HG02852 (cell line): Measurements from ENCODE around the gene PBX4.
"Not testable (repeated sequence)": the region's sequence is repeated elsewhere in the genome, so short reads cannot be mapped to it uniquely, and the experiment has no call there.

Experiments used
- ATAC-seq: cut with Tn5 transposase; IDR thresholded peaks from one replicate; pipeline ENCODE4 v1.9.1; 2021; ENCODE audit warnings: mild to moderate bottlenecking, moderate library complexity; ENCODE audit not compliant: unreplicated experiment

The PBX4 gene

GRCh38 chr19:19627621-19628500 lies 9.4 kb upstream of the PBX4 start, which contains the start of gene LPAR2:
TSS of gene LPAR2 (minus strand) at chr19:19628220. CDS start at chr19:19627275, 945 bp downstream.
- ATAC-seq = peak; percentile 60

DNA sequence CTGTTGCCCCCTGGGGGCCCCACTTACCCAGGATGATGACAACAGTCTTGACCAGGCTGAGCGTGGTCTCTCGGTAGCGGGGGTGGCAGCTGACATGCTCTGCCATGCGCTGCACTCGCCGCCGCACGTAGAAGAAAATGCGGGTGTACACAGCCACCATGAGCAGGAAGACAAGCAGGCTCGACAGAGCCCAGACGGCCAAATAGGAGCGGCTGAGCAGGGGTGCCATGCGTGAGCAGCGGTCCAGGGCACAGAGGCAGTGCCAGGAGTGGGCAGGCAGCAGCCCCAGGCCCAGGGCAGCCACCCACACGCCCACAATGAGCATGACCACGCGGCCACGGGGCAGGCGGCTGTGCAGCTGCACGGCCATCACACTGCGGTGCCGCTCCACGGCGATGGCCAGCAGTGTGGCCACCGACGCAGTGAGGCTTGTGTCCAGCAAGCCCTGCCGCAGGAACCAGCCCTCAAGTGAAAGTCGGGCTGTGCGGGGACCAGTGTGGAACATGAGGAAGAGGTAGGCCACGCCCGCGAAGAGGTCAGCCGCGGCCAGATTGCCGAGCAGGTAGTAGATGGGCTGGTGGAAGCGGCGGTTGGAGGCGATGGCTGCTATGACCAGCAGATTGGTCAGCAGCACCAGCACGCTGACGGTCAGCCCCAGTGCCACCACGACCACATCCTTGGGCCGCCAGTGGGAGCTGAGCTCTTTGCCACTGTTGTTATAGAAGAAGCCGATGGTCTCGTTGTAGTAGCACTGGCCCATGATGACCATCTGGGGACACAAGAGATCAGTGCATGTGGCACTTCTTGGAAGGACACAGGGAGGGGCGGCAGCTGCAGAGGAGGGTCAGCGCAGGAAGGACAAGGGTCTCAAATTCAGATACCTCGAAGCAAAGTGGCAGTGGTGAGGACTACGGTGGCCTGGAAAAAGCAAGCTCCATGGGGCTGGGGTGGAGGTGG lies 8.3 kb upstream of the PBX4 start:
- no peak for ATAC-seq

DNA sequence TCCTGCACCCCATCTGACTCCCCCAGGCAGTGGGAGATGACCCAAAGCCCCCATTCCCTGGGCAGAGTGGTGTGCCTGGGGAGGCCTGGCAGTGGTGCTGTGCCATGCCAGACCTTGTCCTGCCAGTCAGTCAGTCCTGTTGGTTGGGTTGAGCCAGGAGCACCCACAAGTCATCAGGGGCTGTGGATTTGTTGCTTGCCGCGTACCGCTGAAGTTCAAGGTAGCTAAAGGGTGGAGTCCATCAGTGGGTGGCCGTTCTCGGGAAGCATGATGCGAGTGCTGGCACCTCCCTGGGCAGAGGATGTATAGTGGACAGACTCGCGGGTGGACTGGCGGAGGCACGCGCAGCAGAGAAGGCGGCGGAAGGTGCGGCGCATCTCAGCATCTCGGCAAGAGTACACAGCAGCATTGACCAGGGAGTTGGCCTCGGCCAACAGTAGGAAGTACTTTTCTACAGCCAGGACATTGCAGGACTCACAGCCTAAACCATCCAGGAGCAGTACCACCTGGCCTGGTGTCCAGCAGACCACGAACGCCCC lies 5.6 kb upstream of the PBX4 start:
- ATAC-seq = no peak

GRCh38 chr19:19623383-19623782 lies 4.9 kb upstream of the PBX4 start:
- no peak for ATAC-seq

- no peak for ATAC-seq
Measured at GRCh38 chr19:19619849-19620210, 1.3 kb upstream of the PBX4 start.

DNA sequence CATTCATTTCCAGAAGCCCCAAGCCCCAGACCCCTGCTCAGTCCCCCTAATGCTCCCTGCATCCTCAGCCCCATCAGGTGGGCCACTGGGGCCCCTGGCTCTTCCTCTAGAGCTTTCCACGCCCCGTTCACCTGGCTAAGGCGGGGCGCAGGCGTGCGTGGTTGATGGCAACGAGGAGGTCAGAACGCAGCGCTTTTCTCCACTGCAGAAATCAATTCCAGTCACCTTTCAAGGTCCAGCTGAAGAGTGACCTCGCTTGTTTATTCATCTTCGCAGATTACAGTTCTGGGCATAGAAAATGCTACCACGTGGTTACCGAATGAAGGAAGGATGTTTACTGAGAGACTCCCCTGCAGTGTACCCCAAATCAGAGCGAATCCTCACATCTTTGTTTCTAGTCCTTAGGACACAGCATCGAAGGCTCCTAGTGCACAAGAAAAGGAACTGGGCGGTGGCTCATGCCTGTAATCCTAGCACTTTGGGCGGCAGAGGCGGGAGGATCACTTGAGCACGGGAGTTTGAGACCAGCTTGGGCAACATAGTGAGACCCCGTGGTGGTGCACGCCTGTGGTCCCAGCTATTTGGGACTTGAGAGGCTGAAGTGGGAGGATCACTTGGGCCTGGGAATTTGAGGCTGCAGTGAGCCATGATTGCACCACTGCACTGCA lies 828 bp upstream of the PBX4 start:
- ATAC-seq = no peak

GRCh38 chr19:19615086-19615485 lies 3.4 kb downstream of the PBX4 start:
- ATAC-seq = no peak

- no peak for ATAC-seq
Measured at GRCh38 chr19:19613506-19613905, 5.0 kb downstream of the PBX4 start.

DNA sequence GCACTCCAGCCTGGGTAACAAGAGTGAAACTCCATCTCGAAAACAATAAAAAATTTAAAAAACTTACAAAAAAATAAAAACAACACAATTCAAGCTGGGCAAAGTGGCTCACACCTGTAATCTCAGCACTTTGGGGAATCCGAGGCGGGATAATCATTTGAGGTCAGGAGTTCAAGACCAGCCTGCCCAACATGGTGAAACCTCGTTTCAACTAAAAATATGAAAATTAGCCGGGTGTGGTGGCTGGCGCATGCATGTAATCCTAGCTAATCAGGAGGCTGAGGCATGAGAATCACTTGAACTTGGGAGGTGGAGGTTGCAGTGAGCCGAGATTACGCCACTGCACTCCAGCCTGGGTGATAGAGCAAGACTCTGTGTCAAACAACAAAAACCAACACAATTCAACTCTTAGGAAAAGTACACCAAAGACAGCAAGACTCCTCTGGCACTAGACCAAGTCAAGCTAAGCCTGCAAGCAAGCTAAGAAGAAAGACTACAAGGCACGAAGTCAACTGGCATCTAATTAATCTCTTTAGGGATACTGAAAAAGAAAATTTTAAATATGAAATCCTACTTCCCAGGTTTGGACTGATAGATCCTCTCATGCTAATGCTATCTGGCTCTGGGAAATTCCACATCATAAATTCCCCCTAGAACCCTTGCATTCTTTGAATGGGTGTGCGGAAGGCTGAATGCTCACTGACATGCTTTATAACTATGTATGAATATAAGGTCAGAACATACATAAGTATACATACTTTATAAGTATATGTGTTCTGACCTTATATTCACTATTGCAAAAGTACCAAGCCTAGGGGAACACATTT lies 7.9 kb downstream of the PBX4 start:
- ATAC-seq = no peak

DNA sequence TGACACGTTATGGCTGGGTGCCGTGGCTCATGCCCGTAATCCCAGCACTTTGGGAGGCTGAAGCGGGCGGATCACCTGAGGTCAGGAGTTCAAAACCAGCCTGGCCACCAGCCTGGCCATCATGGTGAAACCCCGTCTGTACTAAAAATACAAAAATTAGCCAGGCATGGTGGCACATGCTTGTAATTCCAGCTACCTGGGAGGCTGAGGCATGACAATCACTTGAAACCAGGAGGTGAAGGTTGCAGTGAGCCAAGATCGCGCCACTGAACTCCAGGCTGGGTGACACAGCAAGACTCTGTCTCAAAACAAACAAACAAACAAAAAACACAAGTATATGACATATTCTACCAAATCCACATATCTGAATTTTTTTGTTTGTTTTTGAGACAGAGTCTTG lies 11.8 kb downstream of the PBX4 start:
- not testable (repeated sequence) for ATAC-seq

GRCh38 chr19:19606021-19606420 lies 12.5 kb downstream of the PBX4 start:
- no peak for ATAC-seq

GRCh38 chr19:19602713-19603324 lies 15.7 kb downstream of the PBX4 start:
- ATAC-seq = no peak

DNA sequence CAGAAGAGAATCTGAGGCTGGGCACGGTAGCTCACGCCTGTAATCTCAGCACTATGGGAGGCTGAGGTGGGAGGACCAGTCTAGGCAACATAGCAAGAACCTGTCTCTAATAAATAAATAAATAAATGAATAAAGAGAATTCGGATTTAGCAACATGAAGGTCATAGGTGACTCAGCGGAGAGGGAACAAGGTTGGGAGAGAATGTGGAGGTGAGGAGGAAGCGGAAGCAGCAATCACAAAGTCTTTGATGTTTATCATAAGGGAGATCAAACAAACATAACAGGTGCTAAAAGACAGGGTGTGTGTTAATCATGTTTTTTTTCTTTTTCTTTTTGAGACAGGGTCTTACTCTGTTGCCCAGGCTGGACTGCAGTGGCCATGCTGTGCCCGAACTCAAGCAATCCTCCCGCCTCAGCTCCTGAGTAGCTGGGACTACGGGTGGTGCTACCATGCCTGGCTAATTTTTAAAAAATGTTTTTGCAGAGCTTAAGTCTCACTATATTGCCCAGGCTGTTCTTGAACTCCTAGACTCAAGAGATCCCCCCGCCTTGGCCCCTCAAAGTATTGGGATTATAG lies 16.3 kb downstream of the PBX4 start:
- no peak for ATAC-seq

- no peak for ATAC-seq
Measured at GRCh38 chr19:19600793-19601330, 17.6 kb downstream of the PBX4 start.

DNA sequence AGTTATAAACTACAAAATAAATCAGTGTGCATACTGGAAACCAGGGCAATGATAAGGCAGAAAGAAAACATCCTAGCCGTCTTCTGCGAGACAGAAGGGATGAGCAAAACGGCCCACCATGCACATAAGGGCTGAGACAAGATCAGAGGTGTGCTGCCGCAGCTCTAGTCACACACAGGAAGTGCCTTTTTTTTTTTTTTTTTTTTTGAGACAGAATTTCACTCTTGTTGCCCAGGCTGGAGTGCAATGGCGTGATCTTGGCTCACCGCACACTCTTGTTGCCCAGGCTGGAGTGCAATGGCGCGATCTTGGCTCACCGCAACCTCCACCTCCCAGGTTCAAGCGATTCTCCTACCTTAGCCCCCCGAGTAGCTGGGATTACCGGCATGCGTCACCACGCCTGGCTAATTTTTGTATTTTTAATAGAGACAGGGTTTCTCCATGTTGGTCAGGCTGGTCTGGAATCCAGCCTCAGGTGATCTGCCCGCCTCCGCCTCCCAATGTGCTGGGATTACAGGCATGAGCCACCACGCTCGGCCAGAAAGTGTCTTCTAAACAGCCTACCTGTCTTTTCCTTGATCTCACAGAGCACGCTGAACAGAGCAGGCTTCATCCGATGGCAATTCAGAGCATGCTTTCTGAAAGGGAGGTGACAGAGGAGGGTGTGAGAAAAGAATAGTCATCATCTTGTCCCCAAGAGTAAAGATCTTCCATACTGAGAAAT lies 19.6 kb downstream of the PBX4 start:
- peak; percentile 23 for ATAC-seq

GRCh38 chr19:19597809-19598306 lies 20.6 kb downstream of the PBX4 start:
- ATAC-seq = peak; percentile 65

- no peak for ATAC-seq
Measured at GRCh38 chr19:19595171-19595701, 23.3 kb downstream of the PBX4 start.

GRCh38 chr19:19594381-19594780 lies 24.1 kb downstream of the PBX4 start:
- no peak for ATAC-seq
